A549 (cell line): ENCODE results near the gene HCLS1. TPM values are rescaled to one million over a fixed set of nuclear protein-coding genes. Genes with fewer than 3 reads are reported as not detected.

Experiments
- ATAC-seq, 2 experiments: fragments of 200-7000 bp in 1 of 2; fragments of >200 bp in 1 of 2; cut with Nextera tagmentation in 1 of 2; cut with Tn5 transposase in 1 of 2; 3 replicates each; pipeline versions ENCODE4 v1.8.0 to v1.9.1; 2018 to 2020; ENCODE audit warnings: mild to moderate bottlenecking in 1 of 2, moderate library complexity in 1 of 2
- CTCF ChIA-PET: fragments of 300-600 bp; sonication (Branson Sonifier 250); formaldehyde crosslinking; extraction: SDS; loops from one replicate; lab custom pipeline; 2021; ENCODE audit warnings: antibody characterized with exemption, inconsistent platforms; lab: Yijun Ruan, JAX
- POLR2A ChIA-PET: fragments of 350-600 bp; formaldehyde crosslinking; extraction: SDS; loops from one replicate; lab custom pipeline; 2021; ENCODE audit warnings: antibody characterized with exemption, inconsistent platforms; lab: Yijun Ruan, JAX
- DNase-seq, 2 experiments: peaks; one replicate each; pipeline versions ENCODE4 v3.0.0 to v3.0.0-alpha.2; 2011 to 2016; ENCODE audit warnings: low read depth in 1 of 2, low spot score in 1 of 2
- FAIRE-seq: peaks from 2 replicates; lab custom pipeline; 2011; peaks lifted over from hg19 to GRCh38; lab: Jason Lieb, UNC
- H3K27ac ChIP-seq, 2 experiments: fragments of >200 bp; sonication (Bioruptor Twin); formaldehyde crosslinking; 3 replicates each; pipeline ENCODE4 v1.5.1; 2016 to 2017
- H3K4me1 ChIP-seq: fragments of >200 bp; sonication (Bioruptor Twin); formaldehyde crosslinking; 3 replicates; pipeline ENCODE4 v1.6.1; 2016
- H3K4me2 ChIP-seq: fragments of >200 bp; sonication (Bioruptor Twin); formaldehyde crosslinking; 3 replicates; pipeline ENCODE4 v1.6.1; 2016
- H3K4me3 ChIP-seq: fragments of >200 bp; sonication (Bioruptor Twin); formaldehyde crosslinking; 3 replicates; pipeline ENCODE4 v1.5.1; 2016
- H3K9me3 ChIP-seq: fragments of >200 bp; sonication (Bioruptor Twin); formaldehyde crosslinking; 3 replicates; pipeline ENCODE4 v1.6.1; 2016
- BCL3 ChIP-seq: fragments of >200 bp; sonication (Bioruptor Twin); formaldehyde crosslinking; IDR thresholded peaks from 3 replicates; pipeline ENCODE4 v1.6.1; 2016
- BHLHE40 ChIP-seq: IDR thresholded peaks from 2 replicates; pipeline ENCODE4 v1.6.1; 2012; ENCODE audit warnings: low read depth, low read length, inconsistent platforms
- CEBPB ChIP-seq, 2 experiments: fragments of >200 bp in 1 of 2; sonication (Bioruptor Twin) in 1 of 2; formaldehyde crosslinking in 1 of 2; IDR thresholded peaks; 2 replicates each; pipeline ENCODE4 v1.6.1; 2012 to 2016
- CHD2 ChIP-seq: fragments of 150-350 bp; IDR thresholded peaks from 2 replicates; pipeline ENCODE4 v1.6.1; 2014; ENCODE audit warnings: low read length; ENCODE audit not compliant: partially characterized antibody
- CHD4 ChIP-seq: fragments of 200-600 bp; sonication (generic); IDR thresholded peaks from 2 replicates; pipeline ENCODE4 v1.6.1; 2016; ENCODE audit warnings: antibody characterized with exemption, mild to moderate bottlenecking, borderline replicate concordance
- EHMT2 ChIP-seq: fragments of 200-600 bp; sonication (generic); IDR thresholded peaks from 2 replicates; pipeline ENCODE4 v1.6.1; 2016; ENCODE audit warnings: antibody characterized with exemption, low read depth, mild to moderate bottlenecking, moderate library complexity
- ELK1 ChIP-seq: fragments of 150-350 bp; IDR thresholded peaks from 2 replicates; pipeline ENCODE4 v1.6.1; 2014; ENCODE audit warnings: low read depth, mild to moderate bottlenecking, low read length
- EP300 ChIP-seq, 2 experiments: fragments of >200 bp; sonication (Bioruptor Twin); formaldehyde crosslinking; IDR thresholded peaks; 2 replicates in 1 of 2; 3 replicates in 1 of 2; pipeline ENCODE4 v1.6.1; 2016 to 2017
- FOSL2 ChIP-seq, 2 experiments: fragments of 450-650 bp in 1 of 2; fragments of >200 bp in 1 of 2; sonication (Bioruptor Twin) in 1 of 2; formaldehyde crosslinking; IDR thresholded peaks; 2 replicates each; pipeline versions ENCODE4 v1.5.0 to v1.6.1; 2016 to 2020; ENCODE audit warnings: mild to moderate bottlenecking in 1 of 2, moderate library complexity in 1 of 2
- HES2 ChIP-seq: fragments of >200 bp; sonication (Bioruptor Twin); formaldehyde crosslinking; IDR thresholded peaks from 2 replicates; pipeline ENCODE4 v1.6.1; 2016
- HMGXB4 ChIP-seq: fragments of 250-450 bp; sonication (Bioruptor Pico); IDR thresholded peaks from 2 replicates; pipeline ENCODE4 v1.5.0; 2021; ENCODE audit warnings: mild to moderate bottlenecking, moderate library complexity, borderline replicate concordance
- HOXA7 ChIP-seq: fragments of 250-450 bp; sonication (Bioruptor Pico); IDR thresholded peaks from 2 replicates; pipeline ENCODE4 v1.5.0; 2020; ENCODE audit warnings: mild to moderate bottlenecking, moderate library complexity
- HOXB5 ChIP-seq: fragments of 250-450 bp; sonication (Bioruptor Pico); IDR thresholded peaks from 2 replicates; pipeline ENCODE4 v1.5.0; 2020; ENCODE audit warnings: mild to moderate bottlenecking, moderate library complexity
- JUN ChIP-seq, 2 experiments: fragments of >200 bp; sonication (Bioruptor Twin); formaldehyde crosslinking; IDR thresholded peaks; 2 replicates in 1 of 2; 3 replicates in 1 of 2; pipeline ENCODE4 v1.6.1; 2016 to 2017
- JUNB ChIP-seq: fragments of >200 bp; sonication (Bioruptor Twin); formaldehyde crosslinking; IDR thresholded peaks from 2 replicates; pipeline ENCODE4 v1.6.1; 2016
- KDM1A ChIP-seq: fragments of 200-600 bp; sonication (generic); IDR thresholded peaks from 2 replicates; pipeline ENCODE4 v1.6.1; 2016; ENCODE audit warnings: low read depth, mild to moderate bottlenecking
- KDM5A ChIP-seq: fragments of 200-600 bp; sonication (generic); IDR thresholded peaks from 2 replicates; pipeline ENCODE4 v1.6.1; 2016; ENCODE audit warnings: antibody characterized with exemption, mild to moderate bottlenecking
- NR3C1 ChIP-seq: fragments of >200 bp; sonication (Bioruptor Twin); formaldehyde crosslinking; IDR thresholded peaks from 3 replicates; pipeline ENCODE4 v1.6.1; 2017
- PBX3 ChIP-seq: IDR thresholded peaks from 2 replicates; pipeline ENCODE4 v1.6.1; 2012
- POLR2A ChIP-seq: IDR thresholded peaks from 2 replicates; pipeline ENCODE4 v1.6.1; 2012; ENCODE audit warnings: mild to moderate bottlenecking, low read length
- RAD21 ChIP-seq, 2 experiments: fragments of >200 bp in 1 of 2; sonication (Bioruptor Twin) in 1 of 2; formaldehyde crosslinking in 1 of 2; IDR thresholded peaks in 1 of 2; conservative IDR thresholded peaks in 1 of 2; 2 replicates in 1 of 2; 3 replicates in 1 of 2; pipeline ENCODE4 v1.6.1; 2012 to 2018; ENCODE audit warnings: inconsistent platforms in 1 of 2
- RNF2 ChIP-seq: fragments of 200-600 bp; sonication (generic); IDR thresholded peaks from 2 replicates; pipeline ENCODE4 v1.6.1; 2016; ENCODE audit warnings: low read depth, mild to moderate bottlenecking, antibody characterized with exemption, moderate library complexity, borderline replicate concordance
- TP53 ChIP-seq: fragments of 250-450 bp; sonication (Bioruptor Pico); IDR thresholded peaks from 2 replicates; pipeline ENCODE4 v1.5.0; 2021; ENCODE audit warnings: mild to moderate bottlenecking, moderate library complexity
- ZC3H11A ChIP-seq: fragments of 450-650 bp; IDR thresholded peaks from 2 replicates; pipeline ENCODE4 v1.6.1; 2014; ENCODE audit warnings: antibody characterized with exemption, mild to moderate bottlenecking
- ZSCAN20 ChIP-seq: fragments of 250-450 bp; sonication (Bioruptor Pico); IDR thresholded peaks from 2 replicates; pipeline ENCODE4 v1.8.0; 2022; ENCODE audit warnings: mild to moderate bottlenecking, moderate library complexity
- WGBS: methylation state at CpG from one replicate; pipeline ENCODE4 v1.1.6; 2017; ENCODE audit errors: missing lambda C conversion rate; 5-methylcytosine and 5-hydroxymethylcytosine counted together
- polyA plus RNA-seq, 4 experiments: library from polyadenylated mRNA; depleted of rRNA in 3 of 4; stranded (reverse); fragments of >200 nt; fragmentation: RNase III in 1 of 4; extraction: RNeasy Plus Mini Kit Qiagen cat#74134 plus additional on column Dnase treatment in 1 of 4; gene quantifications; 2 replicates in 3 of 4; 3 replicates in 1 of 4; pipeline ENCODE4 v1.2.3, GENCODE V29; 2011 to 2017

The HCLS1 gene
- polyA plus RNA-seq, 2 of the 4 experiments (the other 2 are of a cell fraction), result 0.12 to 0.14 TPM

- no peak for ATAC-seq
- H3K27ac ChIP-seq, result no peak overlapping the region
- FAIRE-seq, result no peak
- no peaks in the 10 kb centered on the region for H3K9me3 ChIP-seq
- 64% methylated on average over 14 of the region's 14 CpGs for WGBS
- ChIA-PET CTCF (no interaction called here), POLR2A (no interaction called here)
- no peak for DNase-seq
- no peak overlapping the region for H3K4me3 ChIP-seq
- TF ChIP-seq ZC3H11A (no peak), BCL3 (no peak), KDM5A (no peak), BHLHE40 (no peak), PBX3 (no peak), RNF2 (no peak), HOXB5 (CRISPR knock-in tag) (no peak), ZSCAN20 (CRISPR knock-in tag) (no peak), HOXA7 (CRISPR knock-in tag) (no peak)
- no peaks in the 10 kb centered on the region for H3K4me1 ChIP-seq
- H3K4me2 ChIP-seq, result no peak overlapping the region
These were observed 36.4 kb downstream of the HCLS1 start for GRCh38 chr3:121624147-121624899.

GRCh38 chr3:121621491-121621890 is 39.2 kb downstream of the HCLS1 start:
- H3K4me3 ChIP-seq, result no peak overlapping the region
- no peak for ATAC-seq
- no peaks in the 10 kb centered on the region for H3K4me1 ChIP-seq
- TF ChIP-seq CEBPB (IDR thresholded peaks at IDR 0.05), result no peak
- no peak for TF ChIP-seq BHLHE40
- TF ChIP-seq JUN (IDR thresholded peaks at IDR 0.05), result no peak
- no peak for TF ChIP-seq JUNB
- TF ChIP-seq RAD21 (conservative IDR thresholded peaks at IDR 0.05 in 1 of 2, IDR thresholded peaks at IDR 0.05 in 1 of 2), result no peak
- TF ChIP-seq NR3C1, result no peak
- no peak for TF ChIP-seq ELK1
- TF ChIP-seq TP53 (CRISPR knock-in tag), result no peak
- no peak for DNase-seq
- WGBS, result 70% methylated on average over 6 of the region's 6 CpGs
- POLR2A ChIA-PET, result interaction anchor here (0.6 kb wide), 1 partner anchor 42 kb away, joined by 3 read pairs; no protein-coding TSS in a partner anchor
- FAIRE-seq, result no peak
- H3K27ac ChIP-seq, result no peak overlapping the region
- H3K4me2 ChIP-seq, result no peak overlapping the region
- CTCF ChIA-PET, result interaction anchor here (1.6 kb wide), 1 partner anchor 77 kb away, joined by 5 read pairs; no protein-coding TSS in a partner anchor
- no peaks in the 10 kb centered on the region for H3K9me3 ChIP-seq

- Histone ChIP-seq H3K4me3 (no peak overlapping the region), H3K27ac (no peak overlapping the region), H3K9me3 (no peaks in the 10 kb centered on the region), H3K4me2 (no peak overlapping the region), H3K4me1 (no peaks in the 10 kb centered on the region)
- no peak for TF ChIP-seq BHLHE40
- TF ChIP-seq HMGXB4, result no peak
- no peak for TF ChIP-seq EP300 (IDR thresholded peaks at IDR 0.05)
- TF ChIP-seq HES2, result no peak
- no peak for TF ChIP-seq TP53 (CRISPR knock-in tag)
- TF ChIP-seq FOSL2 (IDR thresholded peaks at IDR 0.05), result no peak
- TF ChIP-seq FOSL2 (CRISPR knock-in tag; IDR thresholded peaks at IDR 0.05), result no peak
- TF ChIP-seq POLR2A, result no peak
- no peak for TF ChIP-seq CHD2
- TF ChIP-seq KDM1A, result no peak
- no peak for TF ChIP-seq EHMT2
- no peak for TF ChIP-seq CHD4
- no peak for DNase-seq
- ChIA-PET POLR2A (no interaction called here), CTCF (no interaction called here)
- no peak for ATAC-seq
- no peak for FAIRE-seq
- WGBS, result 61% methylated on average over 2 of the region's 2 CpGs
These were observed 41.0 kb downstream of the HCLS1 start for GRCh38 chr3:121619691-121620090.
